ENCODE results near the gene KRTAP5-10. TPM values are rescaled to one million over a fixed set of nuclear protein-coding genes. Genes with fewer than 3 reads are reported as not detected.

The KRTAP5-10 gene
- total and polyA plus RNA-seq, 2 of the 8 experiments (the other 6 are each of a cell fraction or from before 2014, with no cell fraction given) = 0.12 TPM; not detected in 1

DNA sequence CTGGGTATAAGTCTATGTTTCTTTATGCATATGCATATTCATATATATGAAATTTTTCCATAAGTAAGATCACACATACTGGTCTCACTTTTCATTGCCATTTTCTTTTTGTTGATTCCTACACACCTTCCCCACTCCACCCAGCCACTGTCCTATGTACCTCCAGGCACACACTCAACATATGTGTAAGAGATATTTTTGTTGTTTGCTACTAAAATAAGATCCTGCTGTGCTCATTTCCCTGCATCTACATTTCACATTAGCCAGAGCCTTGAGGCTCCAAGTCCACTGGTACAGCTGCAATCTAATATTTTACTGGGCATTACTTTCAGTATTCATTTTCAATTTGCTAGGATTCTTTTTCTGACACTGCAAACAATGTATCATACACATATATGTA is 8.1 kb upstream of the KRTAP5-10 start:
- Histone ChIP-seq H2AFZ (ENCODE audit: low read length) (no peak overlapping the region), H3K36me3 (ENCODE audit: control insufficient read depth in 2 of 4, insufficient read depth in 4 of 4, low read length in 3 of 4) (no peaks in the 10 kb centered on the region), H3K27me3 (replicated peaks in 1 of 4; ENCODE audit: control insufficient read depth in 3 of 4, extremely low read depth in 1 of 4, insufficient read depth in 3 of 4, low read length in 3 of 4) (no peaks in the 10 kb centered on the region), H3K23me2 (ENCODE audit: low read depth, low read length) (peaks cover 2% of the 10 kb centered on the region; the same call in 1 of the 2 replicates), H3K9ac (replicated peaks in 1 of 4; ENCODE audit: extremely low read depth in 1 of 4, low read depth in 3 of 4, low read length in 3 of 4) (no peak overlapping the region), H3K4me3 (ENCODE audit: extremely low read depth in 1 of 4, insufficient read depth in 2 of 4, low read depth in 3 of 4, low read length in 4 of 4) (no peak overlapping the region), H3K9me3 (ENCODE audit: insufficient read depth in 2 of 2, low read depth in 1 of 2, low read length in 1 of 2) (peaks cover 6 to 8% of the 10 kb centered on the region in 2 experiments; a peak in 2 of 4 replicates), H2BK12ac (ENCODE audit: low read depth, low read length) (no peak overlapping the region), H2BK20ac (ENCODE audit: low read length) (no peak overlapping the region), H3K56ac (replicated peaks; ENCODE audit: insufficient read length, low read depth, low read length) (no peak overlapping the region), H4K20me1 (replicated peaks in 1 of 2; ENCODE audit: control insufficient read depth in 1 of 2, insufficient read depth in 2 of 2, low read length in 2 of 2) (no peaks in the 10 kb centered on the region), H2AK5ac (ENCODE audit: low read depth, low read length) (no peak overlapping the region), H4K5ac (ENCODE audit: insufficient read length, low read depth, low read length) (no peak overlapping the region), H2BK5ac (ENCODE audit: low read depth, low read length) (no peak overlapping the region), H2BK15ac (ENCODE audit: low read length) (no peak overlapping the region), H3K4ac (replicated peaks; ENCODE audit: insufficient read length, low read depth, low read length) (no peak overlapping the region), H3K14ac (ENCODE audit: insufficient read length) (no peak overlapping the region), H4K8ac (ENCODE audit: extremely low read depth, insufficient read depth, low read length) (no peak overlapping the region), H3K4me1 (replicated peaks in 1 of 4; ENCODE audit: control insufficient read depth in 3 of 4, insufficient read depth in 4 of 4, low read length in 3 of 4) (no peaks in the 10 kb centered on the region), H3K23ac (ENCODE audit: insufficient read length) (no peak overlapping the region), H3K4me2 (ENCODE audit: insufficient read depth in 1 of 2, low read depth in 2 of 2, low read length in 2 of 2) (no peak overlapping the region), H3K18ac (ENCODE audit: extremely low read depth, low read length) (no peak overlapping the region), H3K79me1 (ENCODE audit: low read depth, low read length) (no peaks in the 10 kb centered on the region), H3K79me2 (ENCODE audit: control insufficient read depth in 1 of 2, insufficient read depth in 2 of 2, low read length in 2 of 2) (no peaks in the 10 kb centered on the region), H4K91ac (replicated peaks; ENCODE audit: insufficient read length, low read length) (no peak overlapping the region), H3K27ac (ENCODE audit: low read depth, low read length) (no peak overlapping the region), H2BK120ac (replicated peaks; ENCODE audit: low read depth, low read length) (no peak overlapping the region)
- POLR2A ChIA-PET (ENCODE audit: partially characterized antibody) = no interaction called here
- no peak for FAIRE-seq
- CTCF ChIA-PET (ENCODE audit: partially characterized antibody) = interaction anchor here (1.1 kb wide), 1 partner anchor 16 kb away, joined by 5 read pairs; no protein-coding TSS in a partner anchor
- TF ChIP-seq GABPA (IDR thresholded peaks at IDR 0.05; ENCODE audit: borderline replicate concordance, insufficient read depth, low read length) (no peak), SAP30 (IDR thresholded peaks at IDR 0.05; ENCODE audit: insufficient read depth, insufficient replicate concordance, low read length) (no peak), BRCA1 (IDR thresholded peaks at IDR 0.05; ENCODE audit: low read depth, low read length) (no peak), EGR1 (IDR thresholded peaks at IDR 0.05; ENCODE audit: borderline replicate concordance, low read depth, low read length) (no peak)
- no peak for DNase-seq (ENCODE audit: low read depth in 1 of 2, low spot score in 2 of 2)
